Occipital lobe (tissue), 2 donors: ENCODE results near the gene FUBP1. TPM values are rescaled to one million over a fixed set of nuclear protein-coding genes. Genes with fewer than 3 reads are reported as not detected.
A peak's percentile ranks its signal among the peaks of the same experiment; 100 is the strongest.
"Not testable (repeated sequence)": the region's sequence is repeated elsewhere in the genome, so short reads cannot be mapped to it uniquely, and the experiment has no call there.

Experiments used
- DNase-seq: peaks from one replicate; lab custom pipeline; 2025; lab: John Stamatoyannopoulos, UW
- total RNA-seq: library from RNA; depleted of rRNA; stranded (reverse); fragments of >200 nt; gene quantifications from one replicate; pipeline ENCODE4 v1.2.3, GENCODE V29; 2014

Gene FUBP1
- total RNA-seq, result 408 TPM

- DNase-seq, result peak; percentile 81
Observed at GRCh38 chr1:77978969-77979876, at the start of gene FUBP1. Gene FUBP1, minus strand, starts transcription at chr1:77979072. Its CDS starts 68 bp downstream, at chr1:77979004.

- DNase-seq, result not testable (repeated sequence)
Observed at GRCh38 chr1:78021134-78021533, 42.3 kb upstream of the FUBP1 start.

GRCh38 chr1:78019024-78019423 lies 40.2 kb upstream of the FUBP1 start:
- DNase-seq, result no peak

GRCh38 chr1:78015148-78015547 lies 36.3 kb upstream of the FUBP1 start:
- DNase-seq, result no peak

GRCh38 chr1:78011050-78011449 lies 32.2 kb upstream of the FUBP1 start:
- DNase-seq, result no peak

- DNase-seq, result no peak
Observed at GRCh38 chr1:78009836-78010235, 31.0 kb upstream of the FUBP1 start.

GRCh38 chr1:78009276-78009675 lies 30.4 kb upstream of the FUBP1 start:
- DNase-seq, result no peak

GRCh38 chr1:78007677-78008341 lies 28.9 kb upstream of the FUBP1 start:
- no peak for DNase-seq

- no peak for DNase-seq
Observed at GRCh38 chr1:78006521-78006920, 27.6 kb upstream of the FUBP1 start.

- DNase-seq, result no peak
Observed at GRCh38 chr1:78005755-78006154, 26.9 kb upstream of the FUBP1 start.

- DNase-seq, result no peak
Observed at GRCh38 chr1:78005448-78005722, 26.5 kb upstream of the FUBP1 start.

GRCh38 chr1:78004719-78005447 lies 26.0 kb upstream of the FUBP1 start, which contains the start of gene DNAJB4:
Gene DNAJB4, plus strand, starts transcription at chr1:78004939. Its CDS starts 172 bp downstream, at chr1:78005111.
- DNase-seq, result peak; percentile 59

- peak; percentile 2 for DNase-seq
Observed at GRCh38 chr1:78003882-78004718, 25.2 kb upstream of the FUBP1 start.

- no peak for DNase-seq
Observed at GRCh38 chr1:78003070-78003746, 24.3 kb upstream of the FUBP1 start.

GRCh38 chr1:78000536-78000935 lies 21.7 kb upstream of the FUBP1 start:
- DNase-seq, result not testable (repeated sequence)

- no peak for DNase-seq
Observed at GRCh38 chr1:77996734-77997133, 17.9 kb upstream of the FUBP1 start.

GRCh38 chr1:77994117-77994705 lies 15.3 kb upstream of the FUBP1 start:
- DNase-seq, result no peak

- no peak for DNase-seq
Observed at GRCh38 chr1:77991638-77992037, 12.8 kb upstream of the FUBP1 start.

GRCh38 chr1:77990629-77991204 lies 11.8 kb upstream of the FUBP1 start:
- DNase-seq, result no peak

- DNase-seq, result no peak
Observed at GRCh38 chr1:77989744-77990143, 10.9 kb upstream of the FUBP1 start.
